ENCODE results near the gene ARPC5. TPM values are rescaled to one million over a fixed set of nuclear protein-coding genes. Genes with fewer than 3 reads are reported as not detected.
A peak's percentile ranks its signal among the peaks of the same experiment; 100 is the strongest.

The ARPC5 gene
- total RNA-seq, 1 donor: 312 TPM

GRCh38 chr1:183583466-183583865 lies 52.1 kb downstream of the ARPC5 start:
- no peak for TF ChIP-seq CTCF (IDR thresholded peaks at IDR 0.05; ENCODE audit: insufficient read depth, low read length)
- no peak for DNase-seq (ENCODE audit: low read depth)
- H3K4me3 ChIP-seq (ENCODE audit: low read depth, low read length): no peak overlapping the region

- no peak for TF ChIP-seq CTCF (IDR thresholded peaks at IDR 0.05; ENCODE audit: insufficient read depth, low read length)
- DNase-seq (ENCODE audit: low read depth): no peak
- no peak overlapping the region for H3K4me3 ChIP-seq (ENCODE audit: low read depth, low read length)
Observed at GRCh38 chr1:183582021-183582713, 53.4 kb downstream of the ARPC5 start.

GRCh38 chr1:183580281-183580682 lies 55.3 kb downstream of the ARPC5 start:
- TF ChIP-seq CTCF (IDR thresholded peaks at IDR 0.05; ENCODE audit: insufficient read depth, low read length): peak; percentile 24
- H3K4me3 ChIP-seq (ENCODE audit: low read depth, low read length): no peak overlapping the region
- peak; percentile 28 for DNase-seq (ENCODE audit: low read depth)

- no peak overlapping the region for H3K4me3 ChIP-seq (ENCODE audit: low read depth, low read length)
- TF ChIP-seq CTCF (IDR thresholded peaks at IDR 0.05; ENCODE audit: insufficient read depth, low read length): no peak
- DNase-seq (ENCODE audit: low read depth): no peak
Observed at GRCh38 chr1:183578856-183579255, 56.7 kb downstream of the ARPC5 start.

GRCh38 chr1:183577897-183578465 lies 57.6 kb downstream of the ARPC5 start:
- no peak overlapping the region for H3K4me3 ChIP-seq (ENCODE audit: low read depth, low read length)
- no peak for DNase-seq (ENCODE audit: low read depth)
- no peak for TF ChIP-seq CTCF (IDR thresholded peaks at IDR 0.05; ENCODE audit: insufficient read depth, low read length)

GRCh38 chr1:183576537-183576936 lies 59.0 kb downstream of the ARPC5 start:
- H3K4me3 ChIP-seq (ENCODE audit: low read depth, low read length): no peak overlapping the region
- DNase-seq (ENCODE audit: low read depth): no peak
- TF ChIP-seq CTCF (IDR thresholded peaks at IDR 0.05; ENCODE audit: insufficient read depth, low read length): no peak
